ENCODE data around the gene SLCO2B1. TPM values are rescaled to one million over a fixed set of nuclear protein-coding genes. Genes with fewer than 3 reads are reported as not detected.

SLCO2B1 gene
- total RNA-seq, 1 experiment from 2014 or later, result not detected

DNA sequence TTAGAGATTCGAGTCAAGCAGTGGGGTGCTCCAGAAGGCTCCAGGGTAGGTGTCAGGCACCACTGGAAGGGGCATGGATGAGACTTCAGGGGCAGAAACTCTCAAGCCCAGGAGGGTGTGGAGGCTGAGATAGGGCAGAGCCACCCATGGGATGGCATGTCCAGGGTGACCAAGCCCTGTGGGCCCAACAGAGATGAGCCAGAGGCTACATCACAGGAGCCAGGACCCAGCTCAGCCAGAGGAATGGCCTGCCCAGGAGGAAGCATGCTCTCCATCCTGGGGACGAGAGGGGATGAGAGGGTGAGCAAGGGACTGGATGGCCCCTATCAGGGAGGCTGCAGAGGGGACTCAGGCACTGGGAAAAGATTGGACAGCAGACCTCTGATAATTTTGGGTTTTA is 42.8 kb downstream of the SLCO2B1 start:
- DNase-seq, result no peak

More for the DNA sequence above, 42.8 kb downstream of the SLCO2B1 start:
- Histone ChIP-seq H2BK15ac (ENCODE audit: low read depth, low read length) (no peak overlapping the region), H3K4me1 (ENCODE audit: insufficient read depth, low read length) (no peaks in the 10 kb centered on the region; the same call in 1 of the 2 replicates), H4K20me1 (ENCODE audit: control insufficient read depth, insufficient read depth, insufficient read length) (no peaks in the 10 kb centered on the region), H3T11ph (ENCODE audit: low read length) (no peak overlapping the region), H4K5ac (ENCODE audit: insufficient read length, low read depth, low read length) (no peak overlapping the region), H3K9ac (ENCODE audit: extremely low read depth, insufficient read length, low read length) (no peak overlapping the region), H3K27me3 (ENCODE audit: insufficient read depth, low read length) (no peaks in the 10 kb centered on the region), H3K79me2 (ENCODE audit: insufficient read depth, low read length) (no peaks in the 10 kb centered on the region), H2BK12ac (ENCODE audit: insufficient read length, low read depth, low read length) (no peak overlapping the region), H3K4ac (ENCODE audit: low read depth, low read length) (no peak overlapping the region), H2BK20ac (ENCODE audit: low read depth, low read length, poor library complexity, severe bottlenecking) (no peak overlapping the region), H2AFZ (ENCODE audit: low read length) (no peak overlapping the region), H3K79me1 (ENCODE audit: insufficient read depth, low read depth, low read length, poor library complexity, severe bottlenecking) (no peaks in the 10 kb centered on the region), H2BK120ac (ENCODE audit: low read depth, low read length, poor library complexity, severe bottlenecking) (no peak overlapping the region), H3K23me2 (ENCODE audit: insufficient read length, low read depth, low read length, poor library complexity, severe bottlenecking) (no peaks in the 10 kb centered on the region), H3K4me2 (ENCODE audit: insufficient read depth, insufficient read length, low read length) (no peak overlapping the region), H3K14ac (ENCODE audit: insufficient read depth, low read length) (no peak overlapping the region), H2BK5ac (ENCODE audit: insufficient read length, low read length) (no peak overlapping the region), H3K9me3 (ENCODE audit: control insufficient read depth, low read depth, low read length) (no peaks in the 10 kb centered on the region), H3K23ac (ENCODE audit: insufficient read length, low read depth, low read length) (no peak overlapping the region), H4K8ac (replicated peaks; ENCODE audit: insufficient read length, low read depth, low read length) (no peak overlapping the region), H2AK5ac (ENCODE audit: insufficient read length, low read length) (no peak overlapping the region), H4K91ac (ENCODE audit: insufficient read length, low read depth, low read length) (no peak overlapping the region), H3K18ac (ENCODE audit: insufficient read length, low read depth, low read length) (no peak overlapping the region), H3K56ac (ENCODE audit: insufficient read length, low read depth, low read length) (no peak overlapping the region), H3K27ac (ENCODE audit: insufficient read length, low read depth, low read length) (no peak overlapping the region)
- no peak overlapping the region for H3K4me3 Mint-ChIP-seq
- no CpG with 5 or more reads among the region's 2 CpGs for WGBS (ENCODE audit: extremely low coverage, insufficient read length, low lambda C conversion rate)
- H3K36me3 Mint-ChIP-seq (ENCODE audit: insufficient read depth in 1 of 3, low read depth in 3 of 3), result no peaks in the 10 kb centered on the region
- H3K9me3 Mint-ChIP-seq, result no peaks in the 10 kb centered on the region
- H3K4me1 Mint-ChIP-seq, result peaks cover 10 to 22% of the 10 kb centered on the region in 2 experiments
- TF ChIP-seq, protein P1, sequence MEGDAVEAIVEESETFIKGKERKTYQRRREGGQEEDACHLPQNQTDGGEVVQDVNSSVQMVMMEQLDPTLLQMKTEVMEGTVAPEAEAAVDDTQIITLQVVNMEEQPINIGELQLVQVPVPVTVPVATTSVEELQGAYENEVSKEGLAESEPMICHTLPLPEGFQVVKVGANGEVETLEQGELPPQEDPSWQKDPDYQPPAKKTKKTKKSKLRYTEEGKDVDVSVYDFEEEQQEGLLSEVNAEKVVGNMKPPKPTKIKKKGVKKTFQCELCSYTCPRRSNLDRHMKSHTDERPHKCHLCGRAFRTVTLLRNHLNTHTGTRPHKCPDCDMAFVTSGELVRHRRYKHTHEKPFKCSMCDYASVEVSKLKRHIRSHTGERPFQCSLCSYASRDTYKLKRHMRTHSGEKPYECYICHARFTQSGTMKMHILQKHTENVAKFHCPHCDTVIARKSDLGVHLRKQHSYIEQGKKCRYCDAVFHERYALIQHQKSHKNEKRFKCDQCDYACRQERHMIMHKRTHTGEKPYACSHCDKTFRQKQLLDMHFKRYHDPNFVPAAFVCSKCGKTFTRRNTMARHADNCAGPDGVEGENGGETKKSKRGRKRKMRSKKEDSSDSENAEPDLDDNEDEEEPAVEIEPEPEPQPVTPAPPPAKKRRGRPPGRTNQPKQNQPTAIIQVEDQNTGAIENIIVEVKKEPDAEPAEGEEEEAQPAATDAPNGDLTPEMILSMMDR (conservative IDR thresholded peaks at IDR 0.05), result no peak
- no peak overlapping the region for H3K27ac Mint-ChIP-seq
- H3K27me3 Mint-ChIP-seq (ENCODE audit: low read depth), result no peaks in the 10 kb centered on the region

Data from H9 (cell line).